Astrocyte of the hippocampus (primary cell): ENCODE data around the gene CTTNBP2.
"Not testable (repeated sequence)": the region's sequence is repeated elsewhere in the genome, so short reads cannot be mapped to it uniquely, and the experiment has no call there.

Source experiments
- DNase-seq: peaks from one replicate; pipeline ENCODE4 v3.0.0; 2011; ENCODE audit warnings: low read depth, low spot score

The CTTNBP2 gene

DNA sequence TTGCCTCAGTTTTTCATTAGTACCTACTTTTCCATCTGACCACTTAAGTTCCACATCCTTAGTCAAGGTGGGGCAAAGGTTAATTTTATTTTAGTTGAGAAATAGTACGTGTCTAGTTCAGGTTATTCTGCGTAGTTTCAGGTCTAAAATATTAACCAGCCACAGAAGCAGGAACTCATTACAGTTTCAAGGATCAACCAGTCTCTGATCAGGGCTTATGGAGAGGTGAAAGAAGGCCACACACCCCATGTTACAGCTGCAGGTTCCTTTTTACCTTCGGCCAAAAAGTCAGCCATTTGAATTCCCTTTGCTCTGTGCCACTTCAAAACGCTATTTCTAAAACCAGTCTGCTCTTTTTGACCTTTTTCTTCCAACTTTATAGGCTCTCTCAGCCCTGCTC, 134.2 kb downstream of the CTTNBP2 start:
- DNase-seq, result no peak

DNA sequence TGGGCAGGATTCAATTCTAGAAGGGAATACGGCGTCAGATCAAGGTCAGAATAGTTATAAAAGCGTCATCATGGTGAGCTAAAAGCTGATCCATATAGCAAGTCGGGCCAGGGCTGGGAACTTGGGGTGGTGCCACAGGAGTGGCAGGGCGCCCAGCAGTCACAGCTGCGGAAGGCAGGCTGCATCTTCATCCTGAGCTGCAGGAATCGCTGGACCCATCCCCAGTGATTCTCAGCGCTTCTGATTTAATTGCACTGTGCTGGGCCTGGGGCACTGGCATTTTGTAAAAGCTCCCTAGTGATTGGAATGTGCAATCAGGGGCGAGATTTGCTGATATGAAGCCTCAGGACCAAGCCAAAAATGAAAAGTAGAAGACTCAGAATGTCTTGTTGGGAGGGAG, 135.3 kb downstream of the CTTNBP2 start:
- DNase-seq, result no peak

DNA sequence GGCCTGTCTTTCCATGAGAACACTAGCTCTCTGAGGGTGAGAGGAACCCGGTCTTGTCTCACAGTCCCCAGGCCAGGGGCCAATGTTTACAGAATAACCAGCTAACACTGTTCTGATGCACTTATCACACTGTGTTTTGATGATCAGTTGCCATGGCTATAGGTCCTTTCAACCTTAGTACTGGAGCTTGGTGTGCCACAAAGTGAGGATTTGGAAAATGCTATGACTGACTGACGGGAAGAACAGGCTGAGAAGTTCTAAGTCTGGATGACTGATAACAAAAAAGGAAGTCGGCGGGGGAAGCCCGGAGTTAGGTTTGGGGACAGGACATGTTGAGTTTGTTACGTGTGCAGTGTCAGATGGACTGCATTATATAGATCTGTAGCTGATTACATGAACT, 141.8 kb downstream of the CTTNBP2 start:
- DNase-seq, result no peak

DNA sequence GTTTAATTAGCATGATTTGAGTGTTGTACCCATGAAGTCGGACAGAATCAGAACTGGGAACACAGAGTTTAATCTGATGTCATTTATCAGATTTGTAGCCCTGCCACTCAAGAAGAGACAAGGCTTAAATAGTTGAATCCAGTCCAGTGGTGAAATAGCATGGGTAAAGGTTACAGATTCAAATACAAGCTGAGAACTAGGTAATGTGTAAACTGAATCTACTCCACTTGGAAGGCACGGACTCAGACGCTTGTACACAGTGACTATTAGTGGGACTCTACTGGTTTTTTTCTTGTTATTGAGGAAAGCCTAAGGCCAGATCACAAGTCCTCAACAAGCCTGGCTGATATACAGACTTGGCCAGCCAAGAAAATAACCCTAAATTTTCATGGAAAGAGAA, 142.9 kb downstream of the CTTNBP2 start:
- DNase-seq, result no peak

DNA sequence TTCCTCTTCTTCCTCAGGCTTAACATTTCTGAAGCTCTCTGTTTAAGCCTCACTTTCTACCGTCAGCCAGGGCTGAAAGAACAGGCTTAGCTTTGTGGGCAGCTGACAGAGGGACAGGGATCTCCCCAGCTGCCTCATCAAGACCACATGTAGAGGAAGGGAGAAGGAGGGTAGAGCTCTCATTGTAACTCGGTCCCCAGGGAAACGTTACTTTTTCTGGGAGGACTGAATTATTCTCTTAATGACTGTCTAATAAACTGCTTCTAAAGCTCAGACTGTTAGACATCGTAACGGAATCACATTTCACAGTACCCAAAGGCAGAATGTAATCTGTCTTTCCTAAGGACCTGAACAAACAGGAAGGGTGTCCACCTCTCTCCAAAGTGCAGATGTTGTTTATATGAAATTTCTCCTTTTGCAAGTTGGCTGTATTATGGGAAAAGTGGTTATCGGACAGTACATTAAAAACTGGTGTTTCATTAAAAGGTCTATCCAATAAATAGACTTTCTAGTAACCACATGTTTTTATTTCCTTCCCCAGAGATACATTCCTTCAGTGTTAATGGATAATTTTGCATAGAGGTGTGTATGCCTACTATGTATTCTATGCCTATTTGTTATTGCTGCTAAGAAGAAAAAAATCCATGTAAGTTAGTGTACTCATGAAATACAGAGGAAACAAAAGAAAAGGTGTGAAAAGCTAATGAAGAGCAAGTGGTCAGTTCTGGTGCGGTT, 144.2 kb downstream of the CTTNBP2 start:
- DNase-seq, result no peak

DNA sequence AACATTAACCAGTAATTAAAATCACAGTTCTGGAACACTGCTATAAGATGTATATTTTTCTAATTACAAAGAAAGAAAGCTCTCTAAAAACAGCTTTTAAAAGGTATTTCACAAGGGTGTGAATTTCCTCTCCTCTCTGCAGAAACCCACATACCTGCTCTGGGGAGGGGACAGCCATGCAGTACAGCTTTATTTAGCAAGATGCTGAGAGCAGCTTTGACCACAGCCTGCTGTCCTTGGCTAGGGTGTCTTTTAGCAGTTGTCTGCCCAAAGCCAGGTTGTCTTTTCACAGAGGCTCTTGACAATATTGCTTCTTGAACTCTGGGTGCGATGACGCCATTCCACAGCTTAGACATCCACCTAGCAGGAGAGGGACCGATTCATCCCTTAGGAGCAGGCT, 148.3 kb downstream of the CTTNBP2 start:
- DNase-seq, result no peak

DNA sequence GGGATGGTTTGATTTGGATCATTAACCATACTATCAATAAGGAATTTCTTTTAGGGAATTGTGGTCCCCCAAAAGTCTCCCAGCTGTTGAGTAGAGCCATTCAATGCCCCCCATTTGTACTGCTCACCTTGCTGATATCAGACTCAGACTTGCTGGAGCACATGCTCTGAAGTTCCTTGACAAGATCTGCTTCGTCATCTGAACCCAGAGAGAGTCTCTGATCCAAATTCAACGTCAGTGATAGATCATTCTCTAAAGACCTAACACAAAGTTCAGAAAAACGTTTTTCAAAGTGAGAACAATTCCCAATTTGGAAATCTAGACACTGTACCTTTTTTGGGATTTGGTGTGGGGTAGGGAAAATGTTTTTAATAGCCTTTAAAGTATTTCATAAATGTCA, 153.9 kb downstream of the CTTNBP2 start:
- no peak for DNase-seq

DNA sequence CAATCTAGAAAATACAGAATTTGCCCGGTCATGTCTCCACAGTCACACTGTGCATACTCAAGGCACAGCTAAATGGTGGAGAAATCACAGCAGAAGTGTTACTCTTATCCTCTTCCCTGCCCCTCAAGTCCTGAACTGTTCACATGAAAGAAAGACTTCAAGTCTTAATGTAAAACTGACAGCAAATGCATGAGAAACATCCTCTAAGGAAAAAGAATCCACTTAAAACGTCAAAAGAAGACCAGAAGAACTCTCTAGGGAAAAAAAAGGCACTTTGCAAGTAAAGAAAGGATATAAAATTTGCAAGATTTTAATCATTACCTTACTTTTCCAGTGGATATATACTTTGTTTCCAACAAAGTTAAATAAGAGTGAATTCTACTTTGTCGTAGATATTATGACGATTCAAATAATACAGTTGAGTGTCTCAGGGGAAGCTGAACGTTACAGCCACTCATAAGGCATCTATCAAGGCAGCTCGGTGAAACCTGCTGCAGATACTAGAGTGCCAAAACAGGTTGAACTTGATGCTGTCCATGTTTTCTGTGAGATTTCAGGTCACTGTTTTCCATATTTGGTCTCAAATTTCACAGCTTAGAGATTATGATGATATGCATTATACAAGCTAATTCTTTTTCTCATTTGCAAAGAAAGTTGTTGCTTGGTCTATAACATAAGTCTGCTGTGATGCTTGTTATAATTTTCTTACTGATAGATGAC, 155.0 kb downstream of the CTTNBP2 start:
- no peak for DNase-seq

DNA sequence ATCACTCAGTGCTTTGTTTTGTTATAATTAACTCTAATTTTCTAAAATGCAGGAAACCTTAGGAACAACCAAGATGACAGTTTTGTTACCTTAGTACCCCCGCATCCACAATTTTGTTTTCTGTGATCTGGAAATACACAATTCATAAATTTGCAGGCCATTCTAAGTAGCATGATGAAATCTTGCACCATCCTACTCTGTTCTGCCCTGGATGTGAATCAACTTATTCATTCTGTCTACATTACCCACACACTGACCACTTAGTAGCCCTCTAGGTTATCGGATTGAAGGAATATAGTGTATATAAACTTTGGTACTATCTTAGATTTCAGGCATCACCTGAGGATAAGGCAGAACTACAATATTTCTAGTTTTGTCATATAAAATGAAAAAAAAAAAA, 155.9 kb downstream of the CTTNBP2 start:
- DNase-seq, result no peak

DNA sequence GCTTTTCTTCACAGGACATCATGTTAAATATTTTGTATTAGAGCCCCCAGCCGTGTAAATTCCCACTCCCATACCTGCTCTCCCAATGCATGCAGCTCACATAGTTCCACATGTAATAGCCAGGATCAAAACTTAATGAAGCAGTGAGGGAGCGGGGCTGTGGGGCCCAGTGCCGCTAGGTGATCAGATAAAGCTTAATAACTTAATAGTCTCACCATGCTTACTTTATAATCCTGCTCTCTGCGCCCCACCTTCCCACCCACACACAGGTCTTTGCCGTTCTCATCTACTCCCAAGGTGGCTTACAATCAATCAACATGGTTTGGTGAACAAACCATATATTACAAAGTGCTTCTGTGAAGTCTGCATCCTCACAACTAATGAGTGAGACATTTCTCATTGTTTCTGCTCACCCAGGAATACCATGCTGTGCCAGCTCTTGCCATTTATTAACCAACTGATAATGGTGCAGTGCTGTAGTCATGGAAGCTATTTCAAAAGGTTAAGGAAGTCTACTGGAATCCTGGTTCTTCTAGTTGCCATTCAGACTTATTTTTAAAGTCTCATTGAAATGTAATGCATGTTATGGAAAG, 156.4 kb downstream of the CTTNBP2 start:
- DNase-seq, result no peak

DNA sequence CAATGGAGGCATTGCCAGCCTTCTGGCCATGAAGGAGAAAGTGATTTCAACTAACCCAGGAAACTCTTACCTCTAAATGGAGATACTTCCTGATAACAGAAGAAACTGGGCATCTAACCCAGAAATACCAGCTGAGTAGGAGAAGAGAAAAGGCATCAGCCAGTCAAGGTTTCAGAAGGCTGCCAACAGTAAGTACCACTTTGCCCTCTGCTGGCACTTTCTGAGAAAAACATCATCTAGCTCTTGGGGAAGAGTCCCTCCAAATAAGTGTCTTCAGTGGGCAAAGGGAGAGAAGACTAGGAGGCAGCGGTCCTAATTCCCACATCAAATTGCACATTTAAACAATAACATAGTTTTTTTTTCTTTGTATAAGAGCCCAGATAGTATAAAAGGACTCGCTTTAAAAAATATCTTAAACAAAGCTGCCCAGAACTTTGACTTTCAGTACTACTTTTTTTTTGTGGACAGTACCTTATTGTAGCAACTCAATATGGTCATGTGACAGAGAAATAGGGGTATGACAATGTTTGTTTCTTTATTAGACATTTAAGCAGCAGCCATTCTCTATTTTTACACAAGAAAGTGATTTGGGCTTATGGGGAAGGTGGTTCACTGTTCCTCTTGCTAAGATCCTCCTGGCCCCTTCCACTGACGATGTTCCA, 157.3 kb downstream of the CTTNBP2 start:
- peak; percentile 76 for DNase-seq

DNA sequence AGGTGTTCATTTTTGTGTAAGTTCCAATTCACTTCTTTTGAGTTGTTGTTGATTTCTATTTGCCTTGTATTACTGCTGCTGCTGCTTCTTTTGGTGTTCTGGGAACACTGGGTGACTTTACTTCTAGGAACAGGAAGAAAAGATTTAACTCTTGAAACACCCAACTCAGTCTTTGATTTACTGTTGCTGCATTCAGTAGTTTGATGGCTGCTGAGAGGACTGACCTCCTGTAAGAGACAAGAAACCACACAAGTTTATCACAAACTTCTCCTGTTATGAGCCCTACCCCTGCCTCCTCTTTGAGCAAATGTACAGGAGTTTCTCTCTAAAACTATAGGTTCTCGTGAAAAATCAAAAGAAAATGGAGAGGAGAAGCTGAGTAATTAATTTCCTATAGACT, 161.7 kb downstream of the CTTNBP2 start:
- DNase-seq, result no peak

DNA sequence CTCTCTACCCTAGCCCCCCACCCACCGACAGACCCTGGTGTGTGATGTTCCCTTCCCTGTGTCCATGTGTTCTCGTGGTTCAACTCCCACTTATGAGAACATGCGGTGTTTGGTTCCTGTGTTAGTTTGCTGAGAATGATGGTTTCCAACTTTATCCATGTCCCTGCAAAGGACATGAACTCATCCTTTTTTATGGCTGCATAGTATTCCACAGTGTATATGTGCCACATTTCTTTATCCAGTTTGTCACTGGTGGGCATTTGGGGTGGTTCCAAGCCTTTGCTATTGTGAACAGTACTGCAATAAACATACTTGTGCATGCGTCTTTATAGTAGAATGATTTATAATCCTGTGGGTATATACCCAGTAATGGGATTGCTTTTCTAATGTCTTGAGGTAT, 165.1 kb downstream of the CTTNBP2 start:
- not testable (repeated sequence) for DNase-seq

DNA sequence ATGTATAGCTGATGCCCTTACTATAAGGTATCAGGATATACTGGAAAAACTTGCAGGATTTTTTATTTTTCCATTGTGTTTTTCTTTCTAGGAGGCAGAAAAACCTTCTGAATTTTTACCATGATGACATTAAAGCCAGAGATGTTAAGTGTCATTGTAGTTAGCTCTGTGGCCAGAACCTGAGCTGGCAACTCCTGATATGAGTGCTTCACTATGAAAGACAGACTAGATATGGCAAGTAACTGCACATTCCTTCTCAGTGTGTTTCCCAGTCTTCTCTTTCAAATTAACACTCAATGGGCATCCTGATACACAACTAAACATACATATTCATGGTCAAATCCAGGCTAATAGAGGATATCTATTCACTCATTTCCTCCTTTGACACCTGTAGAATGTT, 166.2 kb downstream of the CTTNBP2 start:
- no peak for DNase-seq

DNA sequence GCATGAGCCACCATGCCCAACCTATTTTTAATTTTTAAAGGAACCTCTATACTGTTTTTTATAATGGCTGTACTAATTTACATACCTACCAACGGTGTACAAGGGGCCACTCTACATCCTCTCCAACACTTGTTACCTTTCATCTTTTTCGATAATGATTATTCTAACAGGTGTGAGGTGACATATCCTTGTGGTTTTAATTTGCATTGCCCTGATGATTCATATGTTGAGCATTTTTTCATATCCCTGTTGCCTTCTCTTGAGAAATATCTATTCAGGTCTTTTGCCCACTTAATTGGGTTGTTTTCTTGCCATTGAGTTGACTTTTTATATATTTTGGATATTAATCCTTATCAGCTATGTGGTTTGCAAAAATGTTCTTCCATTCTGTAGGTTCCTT, 167.0 kb downstream of the CTTNBP2 start:
- no peak for DNase-seq

DNA sequence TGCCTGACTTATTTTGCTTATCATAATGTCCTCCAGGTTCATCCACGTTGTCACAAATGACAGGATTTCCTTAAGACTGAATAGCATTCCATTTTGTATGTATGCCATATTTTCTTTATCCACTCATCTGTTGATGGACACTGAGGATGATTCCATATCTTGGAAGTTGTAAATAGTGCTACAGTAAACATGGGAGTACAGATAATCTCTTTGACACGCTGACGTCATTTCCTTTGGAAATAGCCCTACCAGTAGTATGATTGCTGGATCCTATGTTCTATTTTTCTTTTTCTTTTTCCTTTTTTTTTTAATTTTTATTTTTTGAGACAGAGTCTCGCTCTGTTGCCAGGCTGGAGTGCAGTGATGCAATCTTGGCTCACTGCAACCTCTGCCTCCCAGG, 167.6 kb downstream of the CTTNBP2 start:
- DNase-seq, result no peak

DNA sequence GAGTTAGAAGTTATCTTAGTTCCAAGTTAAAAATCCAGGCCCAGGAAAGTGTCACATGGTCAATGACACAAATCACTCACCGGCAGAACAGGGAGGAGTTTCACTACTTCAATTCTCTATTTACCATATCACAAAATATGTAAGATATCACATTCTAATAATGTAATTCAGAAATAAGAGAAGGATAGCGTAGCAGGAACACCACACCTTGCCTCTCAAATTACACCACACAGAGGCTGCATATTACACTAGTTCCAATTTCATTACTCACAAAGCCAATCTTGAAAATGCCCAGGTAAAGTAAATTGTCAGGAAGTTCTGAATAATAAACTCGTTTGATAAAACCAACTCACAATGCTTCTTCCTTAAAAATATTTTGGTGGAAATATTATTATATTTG, 169.2 kb downstream of the CTTNBP2 start:
- no peak for DNase-seq

DNA sequence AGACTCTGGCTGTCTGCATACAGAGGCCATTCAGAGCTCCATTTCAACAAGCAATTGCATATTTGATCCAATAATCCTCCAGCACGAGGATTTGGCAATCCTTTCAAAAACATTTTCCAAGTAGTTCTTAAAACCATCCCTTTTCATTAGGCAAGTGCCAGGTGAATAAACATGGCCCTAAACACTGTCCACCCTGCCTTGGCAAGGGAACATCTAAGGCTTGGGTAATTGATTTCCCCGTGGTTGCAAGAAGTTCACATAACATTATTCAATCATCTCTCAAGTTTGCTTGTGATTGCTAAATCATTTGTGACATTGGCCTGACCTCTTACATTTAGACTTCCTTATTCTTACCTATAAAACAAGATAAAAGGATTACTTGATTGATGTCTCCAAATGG, 175.2 kb downstream of the CTTNBP2 start:
- no peak for DNase-seq

DNA sequence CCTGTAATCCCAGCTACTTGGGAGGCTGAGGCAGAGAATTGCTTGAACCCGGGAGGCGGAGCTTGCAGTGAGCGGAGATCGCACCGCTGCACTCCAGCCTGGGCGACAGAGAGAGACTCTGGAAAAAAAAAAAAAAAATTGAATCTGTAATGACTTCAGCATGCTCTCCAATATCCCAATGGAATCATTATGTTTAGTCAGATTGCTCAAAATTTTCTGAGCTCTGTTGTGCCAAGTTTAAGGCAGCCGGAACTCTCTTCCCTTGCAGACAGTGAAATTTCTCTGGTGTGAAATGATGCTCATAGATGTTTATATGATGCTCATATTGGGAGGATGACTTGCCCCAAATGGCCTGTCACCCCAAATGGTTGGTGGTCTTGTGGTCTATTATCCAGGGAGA, 180.9 kb downstream of the CTTNBP2 start:
- no peak for DNase-seq

DNA sequence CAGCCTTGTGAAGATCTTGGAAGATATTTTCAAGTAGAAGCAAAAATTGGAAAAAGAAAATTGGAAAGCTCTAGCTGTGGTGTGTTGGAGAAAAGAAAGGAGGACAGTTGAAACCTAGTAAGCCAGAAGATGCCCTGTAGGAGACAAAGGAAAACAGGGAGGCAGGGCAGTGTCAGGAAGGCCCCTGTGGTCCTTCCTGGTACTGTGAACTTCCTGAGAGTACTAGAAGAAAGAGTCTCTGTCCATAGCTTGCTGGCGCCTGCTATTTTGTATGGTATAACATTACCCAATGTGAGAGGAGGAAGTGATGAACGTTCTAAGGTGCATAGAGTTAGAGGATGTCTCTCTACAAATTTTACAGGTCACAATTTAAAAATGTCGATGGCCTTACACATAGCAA, 183.1 kb downstream of the CTTNBP2 start:
- no peak for DNase-seq

DNA sequence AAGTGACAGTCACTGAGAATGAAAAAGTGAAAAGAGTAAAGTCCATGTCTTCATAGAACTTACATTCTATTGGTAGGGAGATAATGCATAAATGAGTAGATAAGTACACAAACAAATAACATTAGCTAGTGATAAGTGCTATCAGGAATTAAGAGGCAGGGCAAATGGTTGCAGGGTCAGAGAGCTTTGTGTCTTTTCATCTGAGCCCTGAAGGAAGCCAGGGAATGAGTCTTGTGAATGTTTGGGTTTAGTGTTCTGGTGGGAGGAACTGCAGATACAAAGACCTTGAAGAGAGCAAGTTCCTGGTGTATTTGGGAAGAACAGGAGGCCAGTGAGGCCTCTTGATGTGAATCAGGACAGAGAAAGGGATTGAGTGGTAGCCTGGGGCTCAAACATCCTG, 183.8 kb downstream of the CTTNBP2 start:
- DNase-seq, result no peak

DNA sequence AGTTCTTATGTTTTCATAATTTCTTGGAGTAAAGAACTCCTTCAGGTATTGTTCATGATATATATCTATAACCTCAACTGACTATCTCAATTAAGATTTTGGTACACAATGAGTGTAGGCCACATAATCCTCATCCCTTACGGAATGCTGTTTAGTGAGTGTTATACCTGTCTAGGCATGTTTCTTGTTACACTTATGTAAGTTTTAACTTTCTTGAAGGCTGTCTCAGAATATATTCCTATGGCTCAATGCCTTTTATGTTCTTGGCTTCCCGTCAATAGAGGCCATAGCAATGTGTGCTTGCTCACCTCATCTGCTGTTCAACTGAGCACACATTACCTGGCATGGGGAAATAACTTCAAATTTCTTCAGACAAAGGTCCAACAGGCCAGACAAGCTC, 185.1 kb downstream of the CTTNBP2 start:
- no peak for DNase-seq
